Measurements from ENCODE around the gene GDPD5.

Gene GDPD5

GRCh38 chr11:75510723-75511019, 15.1 kb downstream of the GDPD5 start:
- DNase-seq (ENCODE audit: low read depth in 2 of 2), result no peak

- DNase-seq (ENCODE audit: low read depth in 2 of 2), result no peak
Measured at GRCh38 chr11:75510004-75510722, 15.6 kb downstream of the GDPD5 start.

- DNase-seq (ENCODE audit: low read depth in 2 of 2), result no peak
Measured at GRCh38 chr11:75509020-75509720, 16.6 kb downstream of the GDPD5 start.

- DNase-seq (ENCODE audit: low read depth in 2 of 2), result no peak
Measured at GRCh38 chr11:75508051-75508561, 17.6 kb downstream of the GDPD5 start.

- no peak for DNase-seq (ENCODE audit: low read depth in 2 of 2)
Measured at GRCh38 chr11:75507571-75507970, 18.2 kb downstream of the GDPD5 start.

GRCh38 chr11:75506827-75507226, 18.9 kb downstream of the GDPD5 start:
- DNase-seq (ENCODE audit: low read depth in 2 of 2), result no peak

GRCh38 chr11:75505916-75506692, 19.6 kb downstream of the GDPD5 start:
- no peak for DNase-seq (ENCODE audit: low read depth in 2 of 2)

GRCh38 chr11:75504501-75504900, 21.2 kb downstream of the GDPD5 start:
- DNase-seq (ENCODE audit: low read depth in 2 of 2), result no peak

- no peak for DNase-seq (ENCODE audit: low read depth in 2 of 2)
Measured at GRCh38 chr11:75503531-75504099, 22.1 kb downstream of the GDPD5 start.

GRCh38 chr11:75502138-75502537, 23.6 kb downstream of the GDPD5 start:
- DNase-seq (ENCODE audit: low read depth in 2 of 2), result no peak

- no peak for DNase-seq (ENCODE audit: low read depth in 2 of 2)
Measured at GRCh38 chr11:75500742-75501141, 25.0 kb downstream of the GDPD5 start.

GRCh38 chr11:75499423-75500190, 26.1 kb downstream of the GDPD5 start:
- no peak for DNase-seq (ENCODE audit: low read depth in 2 of 2)

GRCh38 chr11:75498556-75499255, 27.0 kb downstream of the GDPD5 start:
- no peak for DNase-seq (ENCODE audit: low read depth in 2 of 2)

GRCh38 chr11:75497788-75498409, 27.8 kb downstream of the GDPD5 start:
- DNase-seq (ENCODE audit: low read depth in 2 of 2), result no peak

- DNase-seq (ENCODE audit: low read depth in 2 of 2), result no peak
Measured at GRCh38 chr11:75496305-75496752, 29.4 kb downstream of the GDPD5 start.

GRCh38 chr11:75495749-75496304, 29.9 kb downstream of the GDPD5 start:
- DNase-seq (ENCODE audit: low read depth in 2 of 2), result no peak

- no peak for DNase-seq (ENCODE audit: low read depth in 2 of 2)
Measured at GRCh38 chr11:75493626-75494025, 32.1 kb downstream of the GDPD5 start.

- DNase-seq (ENCODE audit: low read depth in 2 of 2), result peak; percentile 38 to 41
Measured at GRCh38 chr11:75492181-75492820, 33.4 kb downstream of the GDPD5 start.

GRCh38 chr11:75491465-75491864, 34.3 kb downstream of the GDPD5 start:
- no peak for DNase-seq (ENCODE audit: low read depth in 2 of 2)
